DOHH2 (cell line): ENCODE measurements around the gene SNCG.

ENCODE experiments used
- H3F3A ChIP-seq: fragments of 200-600 bp; sonication (generic), shearing (Covaris generic); 2 replicates; pipeline ENCODE4 v1.6.0; 2016; ENCODE audit warnings: antibody characterized with exemption, mild to moderate bottlenecking; ENCODE audit not compliant: control insufficient read depth, insufficient read depth
- H3K27ac ChIP-seq: fragments of 200-600 bp; sonication (generic); 2 replicates; pipeline ENCODE4 v1.5.1; 2014; ENCODE audit warnings: low read depth, mild to moderate bottlenecking, low read length, moderate library complexity
- H3K27me3 ChIP-seq: fragments of 200-600 bp; sonication (generic); 2 replicates; pipeline ENCODE4 v1.6.1; 2014; ENCODE audit warnings: mild to moderate bottlenecking, low read length, mixed read lengths; ENCODE audit not compliant: control insufficient read depth
- H3K36me3 ChIP-seq: fragments of 200-600 bp; sonication (generic); 2 replicates; pipeline ENCODE4 v1.6.1; 2014; ENCODE audit warnings: mild to moderate bottlenecking, low read length, moderate library complexity, mixed read lengths; ENCODE audit not compliant: control insufficient read depth
- H3K4me1 ChIP-seq: fragments of 200-600 bp; sonication (generic); 2 replicates; pipeline ENCODE4 v1.6.1; 2014; ENCODE audit warnings: mild to moderate bottlenecking, low read length, mixed read lengths; ENCODE audit not compliant: control insufficient read depth
- H3K4me2 ChIP-seq: fragments of 200-600 bp; sonication (generic); 2 replicates; pipeline ENCODE4 v1.6.0; 2014; ENCODE audit warnings: mild to moderate bottlenecking, low read length, moderate library complexity
- H3K4me3 ChIP-seq: fragments of 200-600 bp; sonication (generic); 2 replicates; pipeline ENCODE4 v1.5.1; 2014; ENCODE audit warnings: mild to moderate bottlenecking, low read length, mixed read lengths
- H3K79me2 ChIP-seq: fragments of 200-600 bp; sonication (generic); 2 replicates; pipeline ENCODE4 v1.6.1; 2014; ENCODE audit warnings: mild to moderate bottlenecking, low read length, mixed read lengths; ENCODE audit not compliant: control insufficient read depth
- H3K9me2 ChIP-seq: fragments of 200-600 bp; sonication (generic); replicated peaks from 2 replicates; pipeline ENCODE4 v1.6.1; 2014; ENCODE audit warnings: mild to moderate bottlenecking, low read length, mixed read lengths; ENCODE audit not compliant: control insufficient read depth
- H3K9me3 ChIP-seq: fragments of 200-600 bp; sonication (generic); 2 replicates; pipeline ENCODE4 v1.6.1; 2014; ENCODE audit warnings: antibody characterized with exemption, low read length, mixed read lengths; ENCODE audit not compliant: control insufficient read depth, insufficient read depth
- H4K20me1 ChIP-seq: fragments of 200-600 bp; sonication (generic); 2 replicates; pipeline ENCODE4 v1.6.0; 2014; ENCODE audit warnings: low read depth, mild to moderate bottlenecking, antibody characterized with exemption, low read length, moderate library complexity; ENCODE audit not compliant: control insufficient read depth, insufficient read depth
- EZH2phosphoT487 ChIP-seq: fragments of 200-600 bp; sonication (generic); IDR thresholded peaks from 2 replicates; pipeline ENCODE4 v1.6.1; 2017; ENCODE audit warnings: borderline replicate concordance, mild to moderate bottlenecking, antibody characterized with exemption, low read length, moderate library complexity, mixed read lengths
- TF ChIP-seq, protein P1 (sequence below): fragments of 200-600 bp; sonication (generic); IDR thresholded peaks from one replicate; pipeline ENCODE4 v1.5.1; 2014; ENCODE audit warnings: antibody characterized with exemption, mild to moderate bottlenecking, low read depth, low read length; ENCODE audit not compliant: poor library complexity, severe bottlenecking

SNCG gene

GRCh38 chr10:86944031-86944419 is 14.4 kb upstream of the SNCG start:
- H3K4me1 ChIP-seq = no peaks in the 10 kb centered on the region
- H3K36me3 ChIP-seq = no peaks in the 10 kb centered on the region
- H3K27ac ChIP-seq = no peak overlapping the region
- no peaks in the 10 kb centered on the region for H3K79me2 ChIP-seq
- no peaks in the 10 kb centered on the region for H3K27me3 ChIP-seq
- no peak overlapping the region for H3K4me3 ChIP-seq
- no peak overlapping the region for H3K4me2 ChIP-seq
- no peaks in the 10 kb centered on the region for H3K9me2 ChIP-seq
- no peaks in the 10 kb centered on the region for H3F3A ChIP-seq
- no peaks in the 10 kb centered on the region for H4K20me1 ChIP-seq
- no peaks in the 10 kb centered on the region for H3K9me3 ChIP-seq
- TF ChIP-seq EZH2phosphoT487 = no peak
- TF ChIP-seq, protein P1, sequence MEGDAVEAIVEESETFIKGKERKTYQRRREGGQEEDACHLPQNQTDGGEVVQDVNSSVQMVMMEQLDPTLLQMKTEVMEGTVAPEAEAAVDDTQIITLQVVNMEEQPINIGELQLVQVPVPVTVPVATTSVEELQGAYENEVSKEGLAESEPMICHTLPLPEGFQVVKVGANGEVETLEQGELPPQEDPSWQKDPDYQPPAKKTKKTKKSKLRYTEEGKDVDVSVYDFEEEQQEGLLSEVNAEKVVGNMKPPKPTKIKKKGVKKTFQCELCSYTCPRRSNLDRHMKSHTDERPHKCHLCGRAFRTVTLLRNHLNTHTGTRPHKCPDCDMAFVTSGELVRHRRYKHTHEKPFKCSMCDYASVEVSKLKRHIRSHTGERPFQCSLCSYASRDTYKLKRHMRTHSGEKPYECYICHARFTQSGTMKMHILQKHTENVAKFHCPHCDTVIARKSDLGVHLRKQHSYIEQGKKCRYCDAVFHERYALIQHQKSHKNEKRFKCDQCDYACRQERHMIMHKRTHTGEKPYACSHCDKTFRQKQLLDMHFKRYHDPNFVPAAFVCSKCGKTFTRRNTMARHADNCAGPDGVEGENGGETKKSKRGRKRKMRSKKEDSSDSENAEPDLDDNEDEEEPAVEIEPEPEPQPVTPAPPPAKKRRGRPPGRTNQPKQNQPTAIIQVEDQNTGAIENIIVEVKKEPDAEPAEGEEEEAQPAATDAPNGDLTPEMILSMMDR = no peak

- no peaks in the 10 kb centered on the region for H3K27me3 ChIP-seq
- no peaks in the 10 kb centered on the region for H4K20me1 ChIP-seq
- H3K79me2 ChIP-seq = no peaks in the 10 kb centered on the region
- H3K4me1 ChIP-seq = no peaks in the 10 kb centered on the region
- H3K36me3 ChIP-seq = no peaks in the 10 kb centered on the region
- H3K9me2 ChIP-seq = no peaks in the 10 kb centered on the region
- no peak overlapping the region for H3K4me3 ChIP-seq
- no peaks in the 10 kb centered on the region for H3F3A ChIP-seq
- H3K27ac ChIP-seq = no peak overlapping the region
- H3K9me3 ChIP-seq = no peaks in the 10 kb centered on the region
- no peak overlapping the region for H3K4me2 ChIP-seq
- TF ChIP-seq, protein P1 = no peak
Measured at GRCh38 chr10:86944471-86944870, 13.9 kb upstream of the SNCG start.

DNA sequence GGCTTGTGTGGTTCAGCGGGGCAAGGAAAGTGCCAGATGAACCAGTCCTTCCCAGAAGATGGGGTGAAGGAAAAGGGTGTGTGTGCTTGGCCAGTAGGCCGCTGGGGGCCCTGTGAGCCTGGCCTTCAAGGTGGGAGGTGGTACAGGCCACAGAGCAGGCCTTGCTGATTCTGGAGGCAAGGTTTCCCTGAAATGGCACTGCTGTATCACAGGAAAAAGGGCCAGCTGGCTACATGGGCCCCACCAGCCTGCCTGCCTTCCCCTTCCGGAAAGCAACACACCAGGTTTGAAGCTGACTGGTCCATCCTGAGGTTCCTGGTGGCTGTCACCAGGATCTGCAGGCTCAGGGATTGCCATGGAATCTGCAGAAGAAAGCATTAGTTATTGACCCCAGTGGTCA is 13.5 kb upstream of the SNCG start:
- Histone ChIP-seq H3K9me2 (no peaks in the 10 kb centered on the region), H3K79me2 (no peaks in the 10 kb centered on the region), H4K20me1 (no peaks in the 10 kb centered on the region), H3K9me3 (no peaks in the 10 kb centered on the region), H3K27ac (no peak overlapping the region), H3K4me1 (no peaks in the 10 kb centered on the region), H3K27me3 (no peaks in the 10 kb centered on the region), H3K4me3 (no peak overlapping the region), H3K36me3 (no peaks in the 10 kb centered on the region), H3F3A (no peaks in the 10 kb centered on the region), H3K4me2 (no peak overlapping the region)
- TF ChIP-seq, protein P1 = no peak
- TF ChIP-seq EZH2phosphoT487 = no peak
